Brain microvascular endothelial cell (primary cell): ENCODE measurements around the gene ADARB2.

Experiments
- DNase-seq: peaks from one replicate; pipeline ENCODE4 v3.0.0-alpha.2; 2020
- H3K27ac ChIP-seq: fragments of 250-450 bp; sonication (Bioruptor Pico); 2 replicates; pipeline ENCODE4 v1.5.1; 2020; ENCODE audit warnings: mild to moderate bottlenecking, moderate library complexity
- H3K27me3 ChIP-seq: fragments of 250-450 bp; sonication (Bioruptor Pico); replicated peaks from 2 replicates; pipeline ENCODE4 v1.5.1; 2020; ENCODE audit warnings: mild to moderate bottlenecking
- H3K36me3 ChIP-seq: fragments of 250-450 bp; sonication (Bioruptor Pico); replicated peaks from 2 replicates; pipeline ENCODE4 v1.5.1; 2020; ENCODE audit warnings: mild to moderate bottlenecking
- H3K4me3 ChIP-seq: 2 replicates; pipeline ENCODE4 v1.5.1; 2011; ENCODE audit warnings: low read depth, mild to moderate bottlenecking, control low read depth, low read length, moderate library complexity
- in situ Hi-C: cut with HindIII; loops from 2 replicates; pipeline ENCODE4 v1.10.0; 2017; ENCODE audit warnings: low sequenced_read_pairs, low pct_ligation_motif_present
- TF ChIP-seq, protein P1 (sequence below): IDR thresholded peaks from 2 replicates; pipeline ENCODE4 v1.5.1; 2011; ENCODE audit warnings: low read depth, mild to moderate bottlenecking, moderate library complexity, low read length, control low read depth, inconsistent platforms; ENCODE audit errors: missing control alignments

Gene ADARB2

GRCh38 chr10:1591742-1592141 lies 145.6 kb downstream of the ADARB2 start:
- Histone ChIP-seq H3K27ac (no peak overlapping the region), H3K27me3 (no peaks in the 10 kb centered on the region), H3K36me3 (no peaks in the 10 kb centered on the region), H3K4me3 (no peak overlapping the region)
- in situ Hi-C loops: no loop called here
- TF ChIP-seq, protein P1, sequence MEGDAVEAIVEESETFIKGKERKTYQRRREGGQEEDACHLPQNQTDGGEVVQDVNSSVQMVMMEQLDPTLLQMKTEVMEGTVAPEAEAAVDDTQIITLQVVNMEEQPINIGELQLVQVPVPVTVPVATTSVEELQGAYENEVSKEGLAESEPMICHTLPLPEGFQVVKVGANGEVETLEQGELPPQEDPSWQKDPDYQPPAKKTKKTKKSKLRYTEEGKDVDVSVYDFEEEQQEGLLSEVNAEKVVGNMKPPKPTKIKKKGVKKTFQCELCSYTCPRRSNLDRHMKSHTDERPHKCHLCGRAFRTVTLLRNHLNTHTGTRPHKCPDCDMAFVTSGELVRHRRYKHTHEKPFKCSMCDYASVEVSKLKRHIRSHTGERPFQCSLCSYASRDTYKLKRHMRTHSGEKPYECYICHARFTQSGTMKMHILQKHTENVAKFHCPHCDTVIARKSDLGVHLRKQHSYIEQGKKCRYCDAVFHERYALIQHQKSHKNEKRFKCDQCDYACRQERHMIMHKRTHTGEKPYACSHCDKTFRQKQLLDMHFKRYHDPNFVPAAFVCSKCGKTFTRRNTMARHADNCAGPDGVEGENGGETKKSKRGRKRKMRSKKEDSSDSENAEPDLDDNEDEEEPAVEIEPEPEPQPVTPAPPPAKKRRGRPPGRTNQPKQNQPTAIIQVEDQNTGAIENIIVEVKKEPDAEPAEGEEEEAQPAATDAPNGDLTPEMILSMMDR: no peak
- DNase-seq: no peak

DNA sequence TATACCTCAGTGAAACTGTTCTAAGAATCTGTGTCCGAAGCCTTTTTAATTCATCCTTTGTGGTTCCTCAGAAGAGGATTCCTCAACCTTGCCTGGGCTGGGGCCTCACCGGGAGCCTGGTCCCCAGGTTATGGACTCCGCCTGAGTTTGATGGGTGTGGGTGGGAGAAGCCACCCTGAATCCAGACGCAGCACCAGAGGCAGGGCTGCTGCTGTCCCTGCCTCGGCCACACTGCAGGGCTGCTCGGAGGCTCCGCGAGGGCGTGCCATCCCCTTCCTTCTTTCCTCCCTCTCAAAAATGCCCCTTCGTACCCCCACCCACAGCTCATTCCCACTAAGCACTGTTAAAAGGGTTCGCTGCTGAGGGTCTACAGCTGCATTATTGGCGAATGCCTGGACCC lies 146.3 kb downstream of the ADARB2 start:
- Histone ChIP-seq H3K27me3 (no peaks in the 10 kb centered on the region), H3K27ac (no peak overlapping the region), H3K4me3 (no peak overlapping the region), H3K36me3 (no peaks in the 10 kb centered on the region)
- no peak for DNase-seq
- in situ Hi-C loops: no loop called here
- TF ChIP-seq, protein P1: no peak

DNA sequence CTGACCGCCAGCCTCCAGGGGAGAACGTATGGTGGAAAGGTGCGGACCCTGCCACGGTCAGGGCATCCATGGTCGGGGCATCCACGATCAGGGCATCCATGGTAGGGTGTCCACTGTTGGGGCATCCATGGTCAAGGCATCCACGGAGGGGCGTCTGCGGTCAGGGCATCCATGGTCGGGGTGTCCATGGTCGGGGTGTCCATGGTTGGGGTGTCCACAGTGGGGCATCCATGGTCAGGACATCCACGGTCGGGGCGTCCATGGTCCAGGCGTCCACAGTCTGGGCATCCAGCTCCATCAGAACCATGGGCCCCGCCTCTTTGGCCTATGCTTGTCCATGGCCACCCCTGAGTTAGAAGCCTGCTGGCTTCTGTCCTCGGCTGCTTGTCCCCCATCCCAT lies 148.1 kb downstream of the ADARB2 start:
- in situ Hi-C loops: no loop called here
- TF ChIP-seq, protein P1: no peak

DNA sequence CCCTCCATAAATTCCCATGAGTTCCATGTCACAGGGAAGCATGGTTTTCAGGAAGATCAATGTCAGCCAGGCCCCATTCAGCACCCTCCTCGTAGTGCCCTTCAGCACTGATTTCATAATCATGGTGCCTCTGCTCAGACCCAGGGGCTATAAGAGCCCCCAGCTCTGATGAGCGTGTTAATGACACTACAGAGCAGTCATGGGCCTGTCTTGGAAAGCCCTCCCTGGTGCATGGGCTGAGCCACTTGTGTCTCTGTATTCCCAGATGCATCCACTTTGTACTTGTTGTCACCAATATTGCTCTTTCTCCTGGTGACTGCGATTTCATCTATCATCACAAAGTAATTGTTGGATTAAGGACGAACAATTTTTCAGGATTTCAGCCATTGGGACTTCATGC lies 154.6 kb downstream of the ADARB2 start:
- Histone ChIP-seq H3K36me3 (no peaks in the 10 kb centered on the region), H3K27ac (no peak overlapping the region), H3K27me3 (no peaks in the 10 kb centered on the region), H3K4me3 (no peak overlapping the region)
- in situ Hi-C loops: no loop called here
- DNase-seq: no peak
- TF ChIP-seq, protein P1: no peak

More for the DNA sequence above, 148.1 kb downstream of the ADARB2 start:
- Histone ChIP-seq H3K36me3 (no peaks in the 10 kb centered on the region), H3K4me3 (no peak overlapping the region), H3K27me3 (no peaks in the 10 kb centered on the region), H3K27ac (no peak overlapping the region)
- DNase-seq: no peak

DNA sequence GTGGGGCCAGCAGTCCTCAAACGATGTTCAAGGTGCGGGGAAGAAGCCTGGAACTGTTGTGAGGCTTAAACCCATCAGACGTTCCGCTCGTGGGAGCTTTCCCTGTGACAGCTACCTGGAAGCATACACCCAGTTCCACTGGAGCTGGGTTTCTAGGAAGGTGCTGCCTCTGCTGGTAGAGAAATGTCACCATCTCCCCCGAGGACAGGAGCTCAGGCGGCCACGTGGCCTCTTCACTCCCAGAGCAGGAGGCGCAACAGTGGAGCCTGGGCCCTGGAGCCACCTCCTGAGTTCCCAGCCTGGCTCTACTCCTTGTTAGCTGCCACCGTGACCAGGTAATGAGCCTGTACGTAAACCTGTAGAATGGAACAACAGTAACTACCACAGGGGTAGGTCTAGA lies 156.1 kb downstream of the ADARB2 start:
- H3K27me3 ChIP-seq: no peaks in the 10 kb centered on the region
- no peaks in the 10 kb centered on the region for H3K36me3 ChIP-seq
- TF ChIP-seq, protein P1: no peak
- no peak for DNase-seq
- H3K27ac ChIP-seq: no peak overlapping the region
- in situ Hi-C loops: no loop called here
- no peak overlapping the region for H3K4me3 ChIP-seq

- no peak for DNase-seq
- no peaks in the 10 kb centered on the region for H3K36me3 ChIP-seq
- TF ChIP-seq, protein P1: no peak
Measured at GRCh38 chr10:1579671-1580070, 157.7 kb downstream of the ADARB2 start.

More at GRCh38 chr10:1579671-1580070, 157.7 kb downstream of the ADARB2 start:
- H3K27me3 ChIP-seq: no peaks in the 10 kb centered on the region
- no peak overlapping the region for H3K27ac ChIP-seq
- H3K4me3 ChIP-seq: no peak overlapping the region
- in situ Hi-C loops: no loop called here
